NCI-H128 (cell line): ENCODE measurements around the gene PIK3CG.

ENCODE experiments used
- DNase-seq: peaks from one replicate; lab custom pipeline; 2025; ENCODE audit not compliant: unreplicated experiment; lab: John Stamatoyannopoulos, UW

Gene PIK3CG

DNA sequence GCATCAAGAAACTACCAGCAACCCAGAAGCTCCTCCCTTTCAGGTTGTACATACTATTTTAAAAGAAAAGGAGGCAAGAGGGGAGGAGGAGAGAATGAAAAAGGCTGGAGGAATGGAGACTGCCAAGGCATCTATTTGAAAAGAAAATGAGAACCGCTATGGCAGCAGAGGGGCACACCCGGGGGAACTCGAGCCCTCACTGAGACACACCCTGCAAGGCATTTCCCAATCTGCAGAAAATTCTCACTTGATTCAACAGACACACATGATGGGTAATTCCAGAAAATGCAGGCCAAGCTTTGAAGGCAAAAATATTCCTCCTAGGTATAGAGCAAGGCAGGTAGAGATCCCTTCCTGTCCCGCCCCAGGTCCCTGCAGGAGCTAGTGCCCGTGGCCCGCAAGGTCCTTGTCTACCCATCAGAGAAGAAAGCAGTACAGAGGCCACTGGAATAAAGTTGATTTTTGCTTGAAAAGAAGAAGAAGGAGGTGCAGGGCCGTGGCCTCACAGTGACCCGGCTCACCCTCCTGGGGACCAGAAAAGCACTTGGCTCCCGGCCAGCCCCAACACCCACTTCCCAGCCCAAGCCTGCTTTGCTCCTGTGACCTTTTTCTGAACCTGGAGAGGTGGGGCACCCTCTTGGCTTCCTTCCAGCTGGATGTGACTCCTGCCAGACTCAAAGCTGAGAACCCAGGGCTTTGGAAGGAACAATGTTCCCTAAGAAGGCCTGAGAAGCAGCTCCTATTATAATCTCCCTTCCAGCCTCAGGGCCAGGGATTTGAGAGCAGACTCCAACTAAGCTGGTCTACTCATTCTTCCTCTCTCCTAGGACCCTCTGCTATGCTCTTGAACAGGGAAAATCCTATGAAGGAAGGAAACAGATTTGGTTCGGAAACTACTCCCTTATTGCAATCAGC, 6.2 kb upstream of the PIK3CG start:
- no peak for DNase-seq

DNA sequence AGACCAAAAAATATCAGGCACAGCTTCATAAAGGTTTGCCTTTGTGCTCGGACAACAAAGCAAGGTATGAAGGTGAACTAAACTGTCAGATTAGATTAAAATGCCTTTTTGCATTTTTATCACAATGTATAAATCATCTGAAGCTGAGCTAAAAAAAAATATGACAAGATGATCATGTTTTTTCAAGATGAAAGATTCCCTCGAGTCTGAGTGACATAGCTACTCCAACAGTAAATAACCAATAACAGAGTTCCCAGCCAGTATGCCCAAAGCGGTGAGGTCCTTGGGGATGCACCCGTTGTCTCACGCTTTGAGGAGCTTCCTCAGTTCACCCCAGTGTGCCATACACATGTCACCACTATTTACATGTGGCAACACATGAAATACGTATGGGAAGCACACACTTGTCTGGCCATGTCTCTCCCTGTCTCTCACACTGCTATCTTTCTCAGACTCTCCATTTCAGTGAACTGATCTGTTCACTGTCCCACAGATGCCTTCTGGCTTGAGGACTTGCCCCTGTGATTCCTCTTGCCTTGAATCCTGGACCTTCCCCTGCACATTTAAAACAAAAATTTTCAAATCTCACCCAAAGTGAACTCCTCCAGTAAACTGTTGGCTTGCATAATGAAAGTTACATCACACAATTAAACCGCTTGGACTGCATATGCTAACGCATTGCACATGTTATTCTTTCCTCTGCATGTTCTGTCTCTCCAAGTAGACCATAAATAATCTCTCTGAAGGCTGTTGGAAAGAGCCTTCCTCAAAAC, 2.6 kb upstream of the PIK3CG start:
- no peak for DNase-seq

DNA sequence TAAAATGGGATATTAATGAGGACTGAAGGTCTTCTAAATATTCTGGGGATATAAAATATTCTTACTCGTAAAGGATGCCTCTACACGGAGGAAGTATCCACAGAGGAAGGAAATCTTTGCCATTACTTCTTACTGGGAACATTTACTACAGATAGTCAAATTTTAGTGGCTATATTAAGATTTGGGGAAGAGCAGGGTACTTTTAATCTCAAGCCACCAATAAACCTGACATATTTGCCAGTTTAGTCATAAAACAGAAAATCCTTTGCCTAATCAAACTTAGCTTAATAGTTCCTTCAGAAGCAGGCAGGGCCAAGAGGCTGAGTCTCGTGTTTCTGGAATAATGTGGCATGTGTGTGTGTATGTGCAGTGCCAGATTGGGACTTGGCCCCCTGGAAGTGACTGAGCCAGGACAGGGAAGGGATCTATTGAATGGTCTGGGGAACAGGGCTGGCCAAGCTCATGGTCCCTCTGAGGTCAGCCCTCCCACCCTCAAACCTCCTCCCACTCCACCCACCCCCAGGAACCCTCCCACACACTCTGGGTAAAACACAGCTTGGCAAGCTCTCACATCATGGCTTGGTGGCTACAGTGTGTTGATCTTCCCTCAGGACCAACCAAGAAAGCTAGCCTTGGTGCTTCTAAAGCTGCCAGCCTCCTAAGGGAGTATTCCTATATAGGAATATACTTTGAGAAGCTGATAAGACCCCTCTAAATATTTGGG, 1.6 kb upstream of the PIK3CG start:
- no peak for DNase-seq

- DNase-seq: no peak
Observed at GRCh38 chr7:106864298-106865081, 592 bp upstream of the PIK3CG start.

- DNase-seq: no peak
Observed at GRCh38 chr7:106866298-106867281, 1.5 kb downstream of the PIK3CG start.

DNA sequence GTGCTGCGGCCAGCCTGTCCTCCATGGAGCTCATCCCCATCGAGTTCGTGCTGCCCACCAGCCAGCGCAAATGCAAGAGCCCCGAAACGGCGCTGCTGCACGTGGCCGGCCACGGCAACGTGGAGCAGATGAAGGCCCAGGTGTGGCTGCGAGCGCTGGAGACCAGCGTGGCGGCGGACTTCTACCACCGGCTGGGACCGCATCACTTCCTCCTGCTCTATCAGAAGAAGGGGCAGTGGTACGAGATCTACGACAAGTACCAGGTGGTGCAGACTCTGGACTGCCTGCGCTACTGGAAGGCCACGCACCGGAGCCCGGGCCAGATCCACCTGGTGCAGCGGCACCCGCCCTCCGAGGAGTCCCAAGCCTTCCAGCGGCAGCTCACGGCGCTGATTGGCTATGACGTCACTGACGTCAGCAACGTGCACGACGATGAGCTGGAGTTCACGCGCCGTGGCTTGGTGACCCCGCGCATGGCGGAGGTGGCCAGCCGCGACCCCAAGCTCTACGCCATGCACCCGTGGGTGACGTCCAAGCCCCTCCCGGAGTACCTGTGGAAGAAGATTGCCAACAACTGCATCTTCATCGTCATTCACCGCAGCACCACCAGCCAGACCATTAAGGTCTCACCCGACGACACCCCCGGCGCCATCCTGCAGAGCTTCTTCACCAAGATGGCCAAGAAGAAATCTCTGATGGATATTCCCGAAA, 2.7 kb downstream of the PIK3CG start:
- DNase-seq: no peak

DNA sequence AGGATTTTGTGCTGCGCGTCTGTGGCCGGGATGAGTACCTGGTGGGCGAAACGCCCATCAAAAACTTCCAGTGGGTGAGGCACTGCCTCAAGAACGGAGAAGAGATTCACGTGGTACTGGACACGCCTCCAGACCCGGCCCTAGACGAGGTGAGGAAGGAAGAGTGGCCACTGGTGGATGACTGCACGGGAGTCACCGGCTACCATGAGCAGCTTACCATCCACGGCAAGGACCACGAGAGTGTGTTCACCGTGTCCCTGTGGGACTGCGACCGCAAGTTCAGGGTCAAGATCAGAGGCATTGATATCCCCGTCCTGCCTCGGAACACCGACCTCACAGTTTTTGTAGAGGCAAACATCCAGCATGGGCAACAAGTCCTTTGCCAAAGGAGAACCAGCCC, 3.3 kb downstream of the PIK3CG start:
- no peak for DNase-seq

DNA sequence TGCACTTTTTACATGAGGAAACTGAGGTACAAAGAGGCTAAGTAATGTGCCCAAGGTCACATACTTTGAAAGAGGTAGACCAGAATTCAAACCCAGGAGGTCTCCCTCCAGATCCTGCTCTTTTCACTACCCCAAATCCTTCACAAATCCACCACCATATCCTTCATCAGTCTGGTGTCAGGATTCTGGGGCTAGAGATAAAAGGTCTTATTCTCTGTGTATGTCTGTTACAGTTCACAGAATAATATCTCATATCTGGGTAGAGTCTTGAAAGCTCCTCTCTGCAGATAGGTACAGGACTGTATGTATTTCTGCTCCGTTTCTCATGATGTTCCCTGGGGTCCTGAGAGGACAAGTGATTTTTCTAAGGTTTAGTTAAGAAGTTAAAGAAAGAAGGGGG, 4.9 kb downstream of the PIK3CG start:
- DNase-seq: no peak

DNA sequence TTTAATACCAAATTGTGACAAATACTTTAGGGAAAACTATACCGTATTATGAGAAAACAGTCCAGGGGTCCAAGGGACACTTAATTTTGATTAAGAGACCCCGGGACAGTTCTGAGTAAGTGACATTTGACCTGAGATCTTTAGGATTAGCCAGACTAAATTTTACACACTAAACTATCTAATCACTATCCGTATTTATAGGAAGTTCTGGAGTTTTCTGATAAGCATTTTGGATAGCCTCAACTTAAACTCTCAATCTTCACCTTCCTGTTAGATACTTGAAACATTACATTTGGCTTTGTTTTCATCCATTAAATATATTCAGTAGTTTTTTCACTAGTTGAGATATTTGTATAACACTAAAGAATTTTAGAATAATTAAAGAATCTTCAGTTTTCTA, 5.4 kb downstream of the PIK3CG start:
- DNase-seq: no peak

DNA sequence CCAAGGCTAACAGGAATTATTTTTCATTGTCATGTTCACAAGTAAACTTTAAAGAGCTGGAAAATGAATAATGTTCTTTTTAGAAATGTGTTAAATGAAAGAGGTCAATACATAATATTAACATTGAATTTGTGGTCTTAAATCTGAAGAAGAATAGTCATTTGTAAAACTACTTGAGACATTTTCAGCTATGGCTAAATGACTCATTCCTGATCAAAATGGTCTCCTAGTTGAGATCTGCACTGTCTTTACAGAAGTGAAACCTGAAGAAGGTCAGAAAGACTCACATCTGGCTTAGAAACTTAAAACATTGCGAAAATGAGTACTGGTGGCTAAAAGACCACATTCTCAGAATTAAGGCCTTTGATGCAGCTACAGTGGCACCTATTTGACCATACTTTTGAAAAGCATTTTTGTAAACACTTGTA, 5.9 kb downstream of the PIK3CG start:
- DNase-seq: no peak

GRCh38 chr7:106871793-106872571, 6.9 kb downstream of the PIK3CG start:
- no peak for DNase-seq

GRCh38 chr7:106872763-106873162, 7.7 kb downstream of the PIK3CG start:
- DNase-seq: no peak

- DNase-seq: no peak
Observed at GRCh38 chr7:106874076-106874475, 9.0 kb downstream of the PIK3CG start.

- DNase-seq: no peak
Observed at GRCh38 chr7:106875508-106875907, 10.4 kb downstream of the PIK3CG start.

DNA sequence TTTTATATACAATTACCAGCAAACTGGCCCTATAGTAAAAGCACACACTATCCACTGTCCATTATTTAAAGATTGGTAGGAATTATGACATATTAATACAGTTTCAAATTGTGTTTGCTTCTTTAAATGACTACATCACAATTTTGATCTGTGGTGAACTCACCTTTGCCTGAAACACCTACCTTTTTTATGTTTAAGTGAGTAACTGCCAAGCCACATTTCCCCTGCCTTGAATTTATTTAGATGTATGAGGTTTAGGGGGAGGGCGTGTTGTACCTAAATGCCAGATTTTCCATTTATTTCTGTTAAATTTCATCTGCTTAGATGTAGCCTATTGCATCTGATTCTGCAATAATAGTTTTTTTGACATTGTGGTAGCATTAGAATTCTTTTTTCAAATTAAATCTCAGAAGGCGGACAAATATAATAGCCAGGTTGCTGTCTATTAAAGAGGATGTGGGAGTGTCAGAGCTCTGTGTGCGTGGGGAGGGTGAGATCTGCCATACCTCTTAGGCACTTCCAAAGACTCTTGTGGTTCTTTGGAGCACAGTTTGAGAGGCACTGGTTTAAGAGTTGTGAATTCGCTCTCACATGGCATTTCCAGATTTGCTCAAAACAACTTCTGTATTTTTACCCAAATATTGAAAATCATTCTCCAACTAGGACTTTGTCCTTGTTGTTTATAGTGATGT, 13.8 kb downstream of the PIK3CG start:
- no peak for DNase-seq

DNA sequence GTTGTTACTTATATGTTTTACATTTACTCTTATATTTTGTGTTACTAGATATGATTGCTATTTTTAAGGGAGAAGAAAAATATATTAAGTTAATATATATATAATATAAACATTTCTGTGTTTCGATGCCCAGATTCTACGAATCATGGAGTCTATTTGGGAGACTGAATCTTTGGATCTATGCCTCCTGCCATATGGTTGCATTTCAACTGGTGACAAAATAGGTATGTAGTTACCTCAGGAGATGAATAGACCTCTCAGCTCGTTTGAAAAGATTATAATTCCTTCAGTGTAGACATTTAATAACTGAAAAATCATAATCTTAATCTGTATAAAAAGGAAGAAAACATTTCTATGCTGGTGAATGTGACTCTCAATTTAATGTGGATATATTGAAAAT, 16.9 kb downstream of the PIK3CG start:
- no peak for DNase-seq

GRCh38 chr7:106883456-106884026, 18.5 kb downstream of the PIK3CG start:
- no peak for DNase-seq
